HG02588 (cell line): Measurements from ENCODE around the gene CCDC74B.
"Not testable (repeated sequence)": the region's sequence is repeated elsewhere in the genome, so short reads cannot be mapped to it uniquely, and the experiment has no call there.

Experiments
- ATAC-seq: cut with Tn5 transposase; IDR thresholded peaks from one replicate; pipeline ENCODE4 v1.9.1; 2021; ENCODE audit warnings: mild to moderate bottlenecking, moderate library complexity; ENCODE audit not compliant: unreplicated experiment

Gene CCDC74B

GRCh38 chr2:130169163-130169562 is 24.3 kb upstream of the CCDC74B start:
- not testable (repeated sequence) for ATAC-seq

- not testable (repeated sequence) for ATAC-seq
Measured at GRCh38 chr2:130166611-130167010, 21.7 kb upstream of the CCDC74B start.

- ATAC-seq = no peak
Measured at GRCh38 chr2:130165293-130166016, 20.5 kb upstream of the CCDC74B start.

GRCh38 chr2:130162968-130163367 is 18.1 kb upstream of the CCDC74B start:
- ATAC-seq = no peak

- ATAC-seq = not testable (repeated sequence)
Measured at GRCh38 chr2:130162486-130162885, 17.6 kb upstream of the CCDC74B start.

GRCh38 chr2:130160838-130161705 is 16.2 kb upstream of the CCDC74B start:
- ATAC-seq = not testable (repeated sequence)

- no peak for ATAC-seq
Measured at GRCh38 chr2:130160131-130160530, 15.2 kb upstream of the CCDC74B start.

GRCh38 chr2:130159376-130159775 is 14.5 kb upstream of the CCDC74B start:
- ATAC-seq = not testable (repeated sequence)

GRCh38 chr2:130158631-130159030 is 13.7 kb upstream of the CCDC74B start:
- no peak for ATAC-seq

- ATAC-seq = peak; percentile 76
Measured at GRCh38 chr2:130157825-130158514, 13.1 kb upstream of the CCDC74B start.

- peak; percentile 47 for ATAC-seq
Measured at GRCh38 chr2:130157354-130157753, 12.4 kb upstream of the CCDC74B start.

GRCh38 chr2:130156624-130157004 is 11.7 kb upstream of the CCDC74B start:
- ATAC-seq = no peak

GRCh38 chr2:130155956-130156623 is 11.2 kb upstream of the CCDC74B start:
- ATAC-seq = not testable (repeated sequence)

- no peak for ATAC-seq
Measured at GRCh38 chr2:130154773-130155765, 10.2 kb upstream of the CCDC74B start.

GRCh38 chr2:130154423-130154770 is 9.5 kb upstream of the CCDC74B start:
- ATAC-seq = not testable (repeated sequence)

- ATAC-seq = not testable (repeated sequence)
Measured at GRCh38 chr2:130153721-130154422, 9.0 kb upstream of the CCDC74B start.

- no peak for ATAC-seq
Measured at GRCh38 chr2:130152816-130153595, 8.1 kb upstream of the CCDC74B start.

- ATAC-seq = not testable (repeated sequence)
Measured at GRCh38 chr2:130152136-130152815, 7.4 kb upstream of the CCDC74B start.
